HEK293 (cell line): ENCODE measurements around the gene PLA2G4E.

ENCODE experiments used
- CTCF ChIA-PET: fragments of 350-600 bp; formaldehyde crosslinking; extraction: SDS; loops from one replicate; lab custom pipeline; 2021; ENCODE audit warnings: antibody characterized with exemption; lab: Yijun Ruan, JAX
- POLR2A ChIA-PET: fragments of 300-600 bp; formaldehyde crosslinking; extraction: SDS; loops from one replicate; lab custom pipeline; 2020; ENCODE audit warnings: antibody characterized with exemption, inconsistent platforms; lab: Yijun Ruan, JAX
- H3K27ac ChIP-seq: fragments of 200-500 bp; sonication (Bioruptor generic); 2 replicates; pipeline ENCODE4 v1.5.1; 2014; ENCODE audit warnings: low read depth, low read length, control low read depth, inconsistent platforms; ENCODE audit errors: extremely low read depth
- H3K36me3 ChIP-seq, 2 experiments: fragments of 200-500 bp in 1 of 2; sonication (Bioruptor generic) in 1 of 2; 1 replicate in 1 of 2; 2 replicates in 1 of 2; pipeline ENCODE4 v1.5.1; 2014 to 2017; ENCODE audit warnings: inconsistent platforms in 2 of 2, low read length in 2 of 2; ENCODE audit not compliant: control insufficient read depth in 2 of 2, insufficient read depth in 1 of 2
- H3K4me1 ChIP-seq: fragments of 200-500 bp; sonication (Bioruptor generic); 2 replicates; pipeline ENCODE4 v1.5.1; 2014; ENCODE audit warnings: mild to moderate bottlenecking, low read length, inconsistent platforms; ENCODE audit not compliant: control insufficient read depth, insufficient read depth
- H3K4me3 ChIP-seq: 2 replicates; pipeline ENCODE4 v1.5.1; 2011; ENCODE audit warnings: low read depth, mild to moderate bottlenecking, control low read depth, low read length, moderate library complexity
- H3K9me3 ChIP-seq: fragments of 200-500 bp; sonication (Bioruptor generic); 2 replicates; pipeline ENCODE4 v1.5.1; 2014; ENCODE audit warnings: low read depth, low read length, inconsistent platforms; ENCODE audit not compliant: control insufficient read depth, insufficient read depth
- CTCF ChIP-seq: fragments of 450-650 bp; formaldehyde crosslinking; IDR thresholded peaks from 2 replicates; pipeline ENCODE4 v1.5.1; 2016; ENCODE audit warnings: missing biosample characterization, missing genetic modification characterization
- KLF1 ChIP-seq: fragments of 450-650 bp; formaldehyde crosslinking; IDR thresholded peaks from 2 replicates; pipeline ENCODE4 v1.5.1; 2016; ENCODE audit warnings: missing biosample characterization, missing genetic modification characterization
- KLF7 ChIP-seq: fragments of 450-650 bp; formaldehyde crosslinking; IDR thresholded peaks from 2 replicates; pipeline ENCODE4 v1.5.1; 2016; ENCODE audit warnings: missing biosample characterization, missing genetic modification characterization, borderline replicate concordance
- PATZ1 ChIP-seq: fragments of 450-650 bp; formaldehyde crosslinking; IDR thresholded peaks from 2 replicates; pipeline ENCODE4 v1.5.1; 2016; ENCODE audit warnings: missing biosample characterization, missing genetic modification characterization
- SP3 ChIP-seq: fragments of 450-650 bp; formaldehyde crosslinking; IDR thresholded peaks from 2 replicates; pipeline ENCODE4 v1.5.1; 2016; ENCODE audit warnings: missing biosample characterization, missing genetic modification characterization
- TRIM28 ChIP-seq: IDR thresholded peaks from 2 replicates; pipeline ENCODE4 v1.6.1; 2011; ENCODE audit warnings: low read length, control low read depth, borderline replicate concordance
- YY1 ChIP-seq: fragments of 450-650 bp; formaldehyde crosslinking; IDR thresholded peaks from 2 replicates; pipeline ENCODE4 v1.5.1; 2018; ENCODE audit warnings: missing biosample characterization, missing genetic modification characterization
- ZBTB10 ChIP-seq: fragments of 450-650 bp; formaldehyde crosslinking; IDR thresholded peaks from 2 replicates; pipeline ENCODE4 v1.5.1; 2016; ENCODE audit warnings: missing biosample characterization, missing genetic modification characterization
- ZBTB17 ChIP-seq: fragments of 450-650 bp; formaldehyde crosslinking; IDR thresholded peaks from 2 replicates; pipeline ENCODE4 v1.5.1; 2016; ENCODE audit warnings: missing biosample characterization, missing genetic modification characterization
- ZBTB20 ChIP-seq: fragments of 450-650 bp; formaldehyde crosslinking; IDR thresholded peaks from 2 replicates; pipeline ENCODE4 v1.5.1; 2016; ENCODE audit warnings: missing biosample characterization, missing genetic modification characterization
- ZNF10 ChIP-seq: fragments of 450-650 bp; formaldehyde crosslinking; IDR thresholded peaks from 2 replicates; pipeline ENCODE4 v1.5.1; 2017; ENCODE audit warnings: missing biosample characterization, missing genetic modification characterization
- ZNF138 ChIP-seq: fragments of 450-650 bp; formaldehyde crosslinking; IDR thresholded peaks from 2 replicates; pipeline ENCODE4 v1.5.1; 2016; ENCODE audit warnings: missing biosample characterization, missing genetic modification characterization, borderline replicate concordance
- ZNF214 ChIP-seq: fragments of 450-650 bp; formaldehyde crosslinking; IDR thresholded peaks from 2 replicates; pipeline ENCODE4 v1.5.1; 2017; ENCODE audit warnings: missing biosample characterization, mild to moderate bottlenecking, missing genetic modification characterization, borderline replicate concordance
- ZNF239 ChIP-seq: fragments of 450-650 bp; formaldehyde crosslinking; IDR thresholded peaks from 2 replicates; pipeline ENCODE4 v1.5.1; 2016; ENCODE audit warnings: missing biosample characterization, missing genetic modification characterization
- ZNF324 ChIP-seq: fragments of 450-650 bp; formaldehyde crosslinking; IDR thresholded peaks from 2 replicates; pipeline ENCODE4 v1.5.1; 2016; ENCODE audit warnings: missing biosample characterization, missing genetic modification characterization
- ZNF335 ChIP-seq: fragments of 450-650 bp; formaldehyde crosslinking; conservative IDR thresholded peaks from 2 replicates; pipeline ENCODE4 v1.5.1; 2016; ENCODE audit warnings: missing biosample characterization, missing genetic modification characterization
- ZNF398 ChIP-seq: fragments of 450-650 bp; formaldehyde crosslinking; IDR thresholded peaks from 2 replicates; pipeline ENCODE4 v1.5.1; 2017; ENCODE audit warnings: missing biosample characterization, missing genetic modification characterization
- ZNF426 ChIP-seq: fragments of 450-650 bp; formaldehyde crosslinking; IDR thresholded peaks from 2 replicates; pipeline ENCODE4 v1.5.1; 2017; ENCODE audit warnings: missing biosample characterization, missing genetic modification characterization, mild to moderate bottlenecking, inconsistent platforms, moderate library complexity
- ZNF449 ChIP-seq: fragments of 450-650 bp; formaldehyde crosslinking; IDR thresholded peaks from 2 replicates; pipeline ENCODE4 v1.5.1; 2017; ENCODE audit warnings: missing biosample characterization, mild to moderate bottlenecking, missing genetic modification characterization, moderate library complexity
- ZNF549 ChIP-seq: fragments of 450-650 bp; IDR thresholded peaks from 2 replicates; pipeline ENCODE4 v1.5.1; 2018; ENCODE audit warnings: missing biosample characterization, missing genetic modification characterization, mild to moderate bottlenecking, inconsistent platforms, moderate library complexity
- ZNF560 ChIP-seq: fragments of 450-650 bp; formaldehyde crosslinking; IDR thresholded peaks from 2 replicates; pipeline ENCODE4 v1.5.1; 2017; ENCODE audit warnings: missing biosample characterization, missing genetic modification characterization, borderline replicate concordance
- ZNF660 ChIP-seq: fragments of 450-650 bp; IDR thresholded peaks from 2 replicates; pipeline ENCODE4 v1.5.1; 2018; ENCODE audit warnings: missing biosample characterization, mild to moderate bottlenecking, missing genetic modification characterization
- ZNF677 ChIP-seq: fragments of 450-650 bp; IDR thresholded peaks from 2 replicates; pipeline ENCODE4 v1.5.0; 2018; ENCODE audit warnings: missing biosample characterization, mild to moderate bottlenecking, missing genetic modification characterization, moderate library complexity
- ZNF692 ChIP-seq: fragments of 450-650 bp; formaldehyde crosslinking; IDR thresholded peaks from 2 replicates; pipeline ENCODE4 v1.5.1; 2016; ENCODE audit warnings: missing biosample characterization, missing genetic modification characterization
- ZNF830 ChIP-seq: fragments of 450-650 bp; IDR thresholded peaks from 2 replicates; pipeline ENCODE4 v1.5.0; 2018; ENCODE audit warnings: missing biosample characterization, missing genetic modification characterization, low read depth, mild to moderate bottlenecking, moderate library complexity

Gene PLA2G4E

GRCh38 chr15:42056934-42057798, 36.3 kb upstream of the PLA2G4E start:
- ChIA-PET CTCF (interaction anchor here (0.6 to 2.5 kb wide), 11 partner anchors 10 to 153 kb away, joined by 3 to 35 read pairs (median 4); no protein-coding TSS in a partner anchor), POLR2A (no interaction called here)
- peak overlapping the region; percentile 12 for H3K4me3 ChIP-seq
- H3K9me3 ChIP-seq: no peaks in the 10 kb centered on the region
- H3K4me1 ChIP-seq: no peaks in the 10 kb centered on the region
- no peak overlapping the region for H3K27ac ChIP-seq
- no peaks in the 10 kb centered on the region for H3K36me3 ChIP-seq
- no peak for TF ChIP-seq YY1 (tag by site-specific recombination)
- TF ChIP-seq KLF7 (tag by site-specific recombination): no peak
- peak; percentile 86 for TF ChIP-seq CTCF (tag by site-specific recombination)
- TF ChIP-seq ZNF138 (tag by site-specific recombination): no peak
- peak; percentile 30; the same call in 1 of the 2 replicates for TF ChIP-seq ZNF660
- TF ChIP-seq TRIM28: peak; percentile 94; the same call in 1 of the 2 replicates
- TF ChIP-seq ZBTB17 (tag by site-specific recombination): peak; percentile 54
- no peak for TF ChIP-seq ZNF214
- TF ChIP-seq SP3: 0 out of 2 replicates have a peak, but pooled peaks have one; percentile 30
- TF ChIP-seq ZNF449 (tag by site-specific recombination): 0 out of 2 replicates have a peak, but pooled peaks have one; percentile 36
- TF ChIP-seq ZNF549 (tag by site-specific recombination): no peak
- TF ChIP-seq ZNF677 (tag by site-specific recombination): no peak
- TF ChIP-seq ZNF398: 0 out of 2 replicates have a peak, but pooled peaks have one; percentile 28
- TF ChIP-seq ZBTB20 (tag by site-specific recombination): peak; percentile 10; the same call in 1 of the 2 replicates
- peak; percentile 71 for TF ChIP-seq PATZ1 (tag by site-specific recombination)
- peak; percentile 74 for TF ChIP-seq ZNF10 (tag by site-specific recombination)
- TF ChIP-seq ZNF335: peak; percentile 41; the same call in 1 of the 2 replicates
- no peak for TF ChIP-seq ZBTB10
- no peak for TF ChIP-seq ZNF239 (tag by site-specific recombination)
- no peak for TF ChIP-seq ZNF560 (tag by site-specific recombination)
- peak; percentile 57; the same call in 1 of the 2 replicates for TF ChIP-seq ZNF692 (tag by site-specific recombination)
- TF ChIP-seq KLF1 (tag by site-specific recombination): 0 out of 2 replicates have a peak, but pooled peaks have one; percentile 14
- no peak for TF ChIP-seq ZNF426 (tag by site-specific recombination)
- TF ChIP-seq ZNF324: 0 out of 2 replicates have a peak, but pooled peaks have one; percentile 19
- TF ChIP-seq ZNF830 (tag by site-specific recombination): no peak
